Measurements from ENCODE around the gene PACRG.

PACRG gene

DNA sequence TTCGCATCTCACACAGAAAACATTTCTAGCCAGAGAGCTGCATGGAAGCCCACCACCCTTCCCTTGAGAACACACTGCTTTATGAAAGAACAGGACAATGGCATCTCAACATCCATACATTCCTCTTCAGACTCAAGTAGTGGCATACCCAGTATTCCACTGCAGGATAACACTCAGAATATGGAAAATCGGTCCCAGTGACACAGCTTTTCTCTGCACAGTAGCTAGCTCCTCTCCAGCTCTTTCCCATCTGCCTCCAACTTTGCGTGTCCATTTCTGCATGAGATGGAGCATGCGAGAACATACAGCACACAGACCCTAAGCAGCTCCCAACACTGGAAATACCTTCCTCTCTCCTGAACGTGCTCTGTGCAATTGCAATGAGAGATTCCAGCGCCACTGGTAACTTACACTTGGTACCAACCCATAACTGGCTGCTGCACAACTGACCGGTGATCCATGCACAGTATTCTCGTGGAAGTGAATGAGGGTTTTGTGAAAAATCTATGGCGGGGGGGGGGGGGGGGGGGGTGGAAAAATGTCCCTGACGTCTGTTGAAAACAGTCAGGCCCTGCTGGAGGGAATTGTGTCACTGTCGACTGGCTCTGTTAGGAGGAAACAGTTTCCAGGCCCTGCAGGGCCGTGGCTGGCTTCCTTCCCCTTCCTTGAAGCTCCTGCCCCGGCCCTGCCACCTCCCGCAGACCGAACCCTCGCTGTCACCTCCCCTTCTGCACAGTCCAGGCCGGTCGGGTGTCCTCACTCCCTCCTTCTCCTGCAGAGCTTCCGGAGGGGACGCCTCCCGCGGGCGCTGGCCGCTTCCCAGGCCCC is 420.9 kb downstream of the PACRG start:
- Histone ChIP-seq H3K9me3 (ENCODE audit: control insufficient read depth in 1 of 2, low read length in 2 of 2) (no peaks in the 10 kb centered on the region), H3K4me3 (ENCODE audit: low read depth in 1 of 2, low read length in 2 of 2) (no peak overlapping the region), H3K27ac (ENCODE audit: low read depth, low read length) (no peak overlapping the region), H3K27me3 (ENCODE audit: control insufficient read depth in 1 of 2, insufficient read depth in 2 of 2, low read length in 2 of 2) (no peaks in the 10 kb centered on the region), H3K9ac (ENCODE audit: low read depth in 1 of 2, low read length in 2 of 2) (no peak overlapping the region), H3K36me3 (ENCODE audit: control insufficient read depth in 1 of 2, insufficient read depth in 2 of 2, low read length in 2 of 2) (no peaks in the 10 kb centered on the region), H3K4me1 (ENCODE audit: control insufficient read depth in 1 of 2, insufficient read depth in 2 of 2, low read length in 2 of 2) (no peaks in the 10 kb centered on the region)

DNA sequence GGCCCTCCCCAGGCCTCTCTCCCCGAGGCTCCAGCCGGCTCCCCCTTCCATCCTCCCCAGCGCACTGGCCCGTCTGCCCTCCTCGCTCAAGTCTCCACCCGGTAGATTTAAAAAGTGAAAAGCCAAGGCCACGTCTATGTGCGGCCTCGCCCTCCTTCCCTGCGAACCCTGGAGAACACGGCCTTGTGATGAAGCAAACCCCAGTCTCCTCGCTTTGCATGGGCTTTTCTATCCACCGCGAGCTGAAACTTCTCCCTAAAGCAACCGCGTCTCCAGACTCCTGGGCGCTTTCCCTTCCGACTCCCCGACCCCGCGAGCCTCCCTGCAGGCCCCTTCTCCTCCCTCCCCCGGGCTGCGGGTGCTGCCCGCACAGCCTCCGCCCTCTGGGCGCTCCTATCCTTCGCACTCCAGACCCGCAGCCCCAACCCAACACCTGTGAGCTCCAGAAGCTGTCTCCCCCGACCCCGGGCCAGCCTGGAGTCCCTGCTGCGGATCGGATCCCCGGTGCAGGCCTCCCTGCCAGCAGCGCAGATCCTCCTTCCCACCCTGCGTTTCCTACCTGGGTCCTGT is 421.6 kb downstream of the PACRG start:
- H3K27me3 ChIP-seq (ENCODE audit: control insufficient read depth in 1 of 2, insufficient read depth in 2 of 2, low read length in 2 of 2), result no peaks in the 10 kb centered on the region
- H3K4me1 ChIP-seq (ENCODE audit: control insufficient read depth in 1 of 2, insufficient read depth in 2 of 2, low read length in 2 of 2), result no peaks in the 10 kb centered on the region
- H3K9ac ChIP-seq (ENCODE audit: low read depth in 1 of 2, low read length in 2 of 2), result no peak overlapping the region
- no peak overlapping the region for H3K27ac ChIP-seq (ENCODE audit: low read depth, low read length)
- H3K9me3 ChIP-seq (ENCODE audit: control insufficient read depth in 1 of 2, low read length in 2 of 2), result no peaks in the 10 kb centered on the region
- no peak overlapping the region for H3K4me3 ChIP-seq (ENCODE audit: low read depth in 1 of 2, low read length in 2 of 2)
- no peaks in the 10 kb centered on the region for H3K36me3 ChIP-seq (ENCODE audit: control insufficient read depth in 1 of 2, insufficient read depth in 2 of 2, low read length in 2 of 2)

DNA sequence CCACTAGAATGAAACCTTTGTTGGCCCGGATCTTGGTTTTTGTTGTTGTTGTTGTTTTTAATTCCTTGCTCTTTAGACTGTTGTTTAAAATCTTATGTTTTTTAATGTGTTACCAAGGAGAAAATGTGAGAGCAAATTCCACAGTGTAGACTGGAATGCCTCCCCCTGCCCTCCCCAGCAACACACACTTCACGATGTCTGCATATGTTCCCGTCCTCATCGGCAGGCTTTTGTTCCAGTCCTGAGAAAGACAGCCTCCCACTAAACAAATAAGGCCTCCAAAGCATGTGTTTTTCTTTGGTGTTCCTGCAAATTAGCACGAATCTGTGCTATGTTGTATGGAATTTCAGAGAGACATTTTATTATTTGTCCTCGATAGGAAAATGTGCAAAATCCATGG is 423.4 kb downstream of the PACRG start:
- H3K27ac ChIP-seq (ENCODE audit: low read depth, low read length), result no peak overlapping the region
- no peaks in the 10 kb centered on the region for H3K36me3 ChIP-seq (ENCODE audit: control insufficient read depth in 1 of 2, insufficient read depth in 2 of 2, low read length in 2 of 2)
- no peaks in the 10 kb centered on the region for H3K4me1 ChIP-seq (ENCODE audit: control insufficient read depth in 1 of 2, insufficient read depth in 2 of 2, low read length in 2 of 2)
- H3K9ac ChIP-seq (ENCODE audit: low read depth in 1 of 2, low read length in 2 of 2), result no peak overlapping the region
- no peak overlapping the region for H3K4me3 ChIP-seq (ENCODE audit: low read depth in 1 of 2, low read length in 2 of 2)
- no peaks in the 10 kb centered on the region for H3K27me3 ChIP-seq (ENCODE audit: control insufficient read depth in 1 of 2, insufficient read depth in 2 of 2, low read length in 2 of 2)
- H3K9me3 ChIP-seq (ENCODE audit: control insufficient read depth in 1 of 2, low read length in 2 of 2), result no peaks in the 10 kb centered on the region

DNA sequence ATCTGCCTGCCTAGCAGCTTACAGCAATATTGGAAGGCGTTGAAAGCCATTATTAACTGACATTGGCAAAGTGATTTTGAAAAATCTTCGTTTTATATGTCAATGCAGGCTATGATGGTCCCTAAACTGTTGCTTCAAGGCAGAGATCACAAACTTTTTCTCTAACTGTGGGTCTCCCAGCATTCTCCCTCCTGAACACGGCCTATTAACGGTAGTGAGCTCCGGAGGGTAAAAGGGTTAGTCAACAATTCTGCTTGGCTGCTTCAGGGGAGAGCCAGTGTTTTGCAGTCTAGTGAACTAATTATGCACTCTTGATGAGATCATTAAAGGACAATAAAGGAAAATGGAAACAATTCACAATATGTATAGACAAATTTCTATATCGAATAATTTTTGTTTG is 424.9 kb downstream of the PACRG start:
- Histone ChIP-seq H3K4me1 (ENCODE audit: control insufficient read depth in 1 of 2, insufficient read depth in 2 of 2, low read length in 2 of 2) (no peaks in the 10 kb centered on the region), H3K9me3 (ENCODE audit: control insufficient read depth in 1 of 2, low read length in 2 of 2) (no peaks in the 10 kb centered on the region), H3K4me3 (ENCODE audit: low read depth in 1 of 2, low read length in 2 of 2) (no peak overlapping the region), H3K27me3 (ENCODE audit: control insufficient read depth in 1 of 2, insufficient read depth in 2 of 2, low read length in 2 of 2) (no peaks in the 10 kb centered on the region), H3K36me3 (ENCODE audit: control insufficient read depth in 1 of 2, insufficient read depth in 2 of 2, low read length in 2 of 2) (no peaks in the 10 kb centered on the region), H3K9ac (ENCODE audit: low read depth in 1 of 2, low read length in 2 of 2) (no peak overlapping the region), H3K27ac (ENCODE audit: low read depth, low read length) (no peak overlapping the region)

- Histone ChIP-seq H3K27ac (ENCODE audit: low read depth, low read length) (no peak overlapping the region), H3K9me3 (ENCODE audit: control insufficient read depth in 1 of 2, low read length in 2 of 2) (peaks cover 0 to 2% of the 10 kb centered on the region in 2 donors), H3K4me1 (ENCODE audit: control insufficient read depth in 1 of 2, insufficient read depth in 2 of 2, low read length in 2 of 2) (no peaks in the 10 kb centered on the region), H3K27me3 (ENCODE audit: control insufficient read depth in 1 of 2, insufficient read depth in 2 of 2, low read length in 2 of 2) (no peaks in the 10 kb centered on the region), H3K36me3 (ENCODE audit: control insufficient read depth in 1 of 2, insufficient read depth in 2 of 2, low read length in 2 of 2) (no peaks in the 10 kb centered on the region), H3K4me3 (ENCODE audit: low read depth in 1 of 2, low read length in 2 of 2) (no peak overlapping the region), H3K9ac (ENCODE audit: low read depth in 1 of 2, low read length in 2 of 2) (no peak overlapping the region)
Observed at GRCh38 chr6:163159110-163159509, 431.3 kb downstream of the PACRG start.

DNA sequence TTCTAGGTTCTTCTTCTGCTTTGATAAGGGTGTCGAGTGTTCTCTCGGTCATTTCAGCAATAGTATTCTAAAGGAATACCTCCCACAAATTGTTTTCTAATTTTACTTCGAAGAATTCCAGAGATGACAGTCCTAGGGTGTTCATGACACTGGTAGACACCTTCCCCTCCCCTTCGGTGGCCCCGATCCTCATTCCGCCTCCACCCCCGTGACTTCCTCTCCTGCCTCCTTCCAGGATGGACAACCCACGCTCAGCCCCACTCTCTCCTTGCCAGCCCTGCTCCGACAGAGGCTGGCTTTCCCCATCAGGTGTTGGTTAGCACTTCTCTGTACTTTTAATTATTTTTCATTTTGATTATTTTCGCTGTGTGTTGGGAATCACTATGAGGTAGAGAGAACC is 431.9 kb downstream of the PACRG start:
- Histone ChIP-seq H3K27me3 (ENCODE audit: control insufficient read depth in 1 of 2, insufficient read depth in 2 of 2, low read length in 2 of 2) (no peaks in the 10 kb centered on the region), H3K9me3 (ENCODE audit: control insufficient read depth in 1 of 2, low read length in 2 of 2) (peaks cover 0 to 2% of the 10 kb centered on the region in 2 donors), H3K9ac (ENCODE audit: low read depth in 1 of 2, low read length in 2 of 2) (no peak overlapping the region), H3K4me3 (ENCODE audit: low read depth in 1 of 2, low read length in 2 of 2) (no peak overlapping the region), H3K4me1 (ENCODE audit: control insufficient read depth in 1 of 2, insufficient read depth in 2 of 2, low read length in 2 of 2) (no peaks in the 10 kb centered on the region), H3K36me3 (ENCODE audit: control insufficient read depth in 1 of 2, insufficient read depth in 2 of 2, low read length in 2 of 2) (no peaks in the 10 kb centered on the region), H3K27ac (ENCODE audit: low read depth, low read length) (no peak overlapping the region)

DNA sequence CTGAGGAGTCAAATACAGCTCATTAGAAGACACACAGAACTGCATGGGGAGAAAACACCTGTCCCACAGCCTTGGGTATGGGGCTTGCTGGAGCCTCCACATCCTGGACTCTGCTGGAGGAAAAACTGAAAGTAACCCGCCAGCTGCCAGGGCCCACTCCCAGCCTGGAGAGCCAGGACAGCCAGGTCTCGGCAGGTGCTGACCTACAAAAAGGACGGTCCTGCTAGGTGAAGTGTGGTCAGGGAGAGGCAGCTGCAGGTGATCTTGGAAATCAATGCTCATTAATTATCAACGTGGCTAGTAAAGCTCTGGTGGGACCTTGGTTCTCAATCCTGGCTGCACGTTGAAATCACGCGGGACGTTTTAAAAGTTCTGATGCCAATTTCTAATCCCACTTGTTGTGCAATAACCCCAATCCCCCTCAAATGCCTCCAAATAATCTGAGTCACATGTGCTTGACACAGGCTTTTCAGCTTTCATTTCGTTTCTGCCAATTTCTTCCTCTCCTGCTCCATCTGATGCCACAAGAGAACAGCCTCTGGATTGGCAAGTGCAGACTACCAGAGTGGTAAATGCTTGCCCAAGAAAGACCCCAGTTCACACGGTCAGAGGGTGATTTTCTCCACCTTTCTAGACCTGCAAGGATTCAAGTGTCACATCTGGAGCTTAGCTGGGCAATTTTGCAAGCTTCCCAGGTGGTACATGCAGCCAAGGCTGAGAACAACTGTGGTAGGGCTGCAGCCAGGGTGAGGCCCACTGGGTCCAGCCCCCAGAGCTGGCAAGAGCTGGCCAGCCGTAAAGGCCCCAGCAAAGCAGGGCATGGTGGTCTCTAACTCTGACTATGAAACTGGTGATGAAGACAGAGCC is 434.5 kb downstream of the PACRG start:
- Histone ChIP-seq H3K4me1 (ENCODE audit: control insufficient read depth in 1 of 2, insufficient read depth in 2 of 2, low read length in 2 of 2) (no peaks in the 10 kb centered on the region), H3K27ac (ENCODE audit: low read depth, low read length) (no peak overlapping the region), H3K36me3 (ENCODE audit: control insufficient read depth in 1 of 2, insufficient read depth in 2 of 2, low read length in 2 of 2) (no peaks in the 10 kb centered on the region), H3K9ac (ENCODE audit: low read depth in 1 of 2, low read length in 2 of 2) (no peak overlapping the region), H3K9me3 (ENCODE audit: control insufficient read depth in 1 of 2, low read length in 2 of 2) (peaks cover 0 to 2% of the 10 kb centered on the region in 2 donors), H3K27me3 (ENCODE audit: control insufficient read depth in 1 of 2, insufficient read depth in 2 of 2, low read length in 2 of 2) (no peaks in the 10 kb centered on the region), H3K4me3 (ENCODE audit: low read depth in 1 of 2, low read length in 2 of 2) (no peak overlapping the region)

GRCh38 chr6:163162874-163163213 is 435.1 kb downstream of the PACRG start:
- H3K4me3 ChIP-seq (ENCODE audit: low read depth in 1 of 2, low read length in 2 of 2), result no peak overlapping the region
- H3K27ac ChIP-seq (ENCODE audit: low read depth, low read length), result no peak overlapping the region
- H3K9me3 ChIP-seq (ENCODE audit: control insufficient read depth in 1 of 2, low read length in 2 of 2), result peaks cover 0 to 2% of the 10 kb centered on the region in 2 donors
- no peaks in the 10 kb centered on the region for H3K4me1 ChIP-seq (ENCODE audit: control insufficient read depth in 1 of 2, insufficient read depth in 2 of 2, low read length in 2 of 2)
- H3K27me3 ChIP-seq (ENCODE audit: control insufficient read depth in 1 of 2, insufficient read depth in 2 of 2, low read length in 2 of 2), result no peaks in the 10 kb centered on the region
- no peak overlapping the region for H3K9ac ChIP-seq (ENCODE audit: low read depth in 1 of 2, low read length in 2 of 2)
- no peaks in the 10 kb centered on the region for H3K36me3 ChIP-seq (ENCODE audit: control insufficient read depth in 1 of 2, insufficient read depth in 2 of 2, low read length in 2 of 2)

DNA sequence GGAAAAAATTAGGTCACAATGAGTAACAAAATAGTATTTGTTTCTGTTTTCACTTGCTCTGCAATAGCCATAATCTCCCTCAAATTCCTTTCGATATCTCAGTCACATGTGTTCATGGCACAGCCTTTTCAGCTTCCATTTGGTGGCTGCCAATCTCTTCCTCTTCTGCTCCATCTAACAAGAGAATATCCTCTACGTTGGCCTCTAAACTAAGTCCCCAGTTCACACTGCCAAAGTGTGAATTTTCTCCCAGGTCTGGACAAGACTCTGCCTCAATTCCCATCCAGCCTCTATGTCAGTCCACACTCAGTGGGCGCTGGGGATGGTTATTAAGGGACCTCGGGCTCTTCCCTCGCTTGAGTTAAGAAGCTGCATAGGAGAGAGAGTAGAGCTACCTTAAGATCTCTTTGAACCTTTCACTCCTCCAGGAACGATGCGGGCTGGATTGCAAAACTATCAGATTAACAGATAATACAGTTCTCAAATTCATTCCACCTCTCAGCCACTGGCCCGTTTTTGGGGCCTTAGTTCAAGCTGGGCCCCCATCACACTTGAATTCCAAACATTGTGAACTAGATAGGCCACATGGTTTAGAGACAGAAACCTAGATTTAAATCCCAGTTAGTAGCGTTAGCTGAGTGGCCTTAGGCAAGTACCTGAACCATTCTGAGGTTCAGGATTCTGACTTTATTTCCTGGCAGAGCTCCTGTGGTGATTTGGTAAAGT is 436.6 kb downstream of the PACRG start:
- Histone ChIP-seq H3K27ac (ENCODE audit: low read depth, low read length) (no peak overlapping the region), H3K27me3 (ENCODE audit: control insufficient read depth in 1 of 2, insufficient read depth in 2 of 2, low read length in 2 of 2) (no peaks in the 10 kb centered on the region), H3K9me3 (ENCODE audit: control insufficient read depth in 1 of 2, low read length in 2 of 2) (peaks cover 0 to 3% of the 10 kb centered on the region in 2 donors), H3K36me3 (ENCODE audit: control insufficient read depth in 1 of 2, insufficient read depth in 2 of 2, low read length in 2 of 2) (no peaks in the 10 kb centered on the region), H3K4me1 (ENCODE audit: control insufficient read depth in 1 of 2, insufficient read depth in 2 of 2, low read length in 2 of 2) (no peaks in the 10 kb centered on the region), H3K9ac (ENCODE audit: low read depth in 1 of 2, low read length in 2 of 2) (no peak overlapping the region), H3K4me3 (ENCODE audit: low read depth in 1 of 2, low read length in 2 of 2) (no peak overlapping the region)
